ENCODE data around the gene KCNQ1.

The KCNQ1 gene

DNA sequence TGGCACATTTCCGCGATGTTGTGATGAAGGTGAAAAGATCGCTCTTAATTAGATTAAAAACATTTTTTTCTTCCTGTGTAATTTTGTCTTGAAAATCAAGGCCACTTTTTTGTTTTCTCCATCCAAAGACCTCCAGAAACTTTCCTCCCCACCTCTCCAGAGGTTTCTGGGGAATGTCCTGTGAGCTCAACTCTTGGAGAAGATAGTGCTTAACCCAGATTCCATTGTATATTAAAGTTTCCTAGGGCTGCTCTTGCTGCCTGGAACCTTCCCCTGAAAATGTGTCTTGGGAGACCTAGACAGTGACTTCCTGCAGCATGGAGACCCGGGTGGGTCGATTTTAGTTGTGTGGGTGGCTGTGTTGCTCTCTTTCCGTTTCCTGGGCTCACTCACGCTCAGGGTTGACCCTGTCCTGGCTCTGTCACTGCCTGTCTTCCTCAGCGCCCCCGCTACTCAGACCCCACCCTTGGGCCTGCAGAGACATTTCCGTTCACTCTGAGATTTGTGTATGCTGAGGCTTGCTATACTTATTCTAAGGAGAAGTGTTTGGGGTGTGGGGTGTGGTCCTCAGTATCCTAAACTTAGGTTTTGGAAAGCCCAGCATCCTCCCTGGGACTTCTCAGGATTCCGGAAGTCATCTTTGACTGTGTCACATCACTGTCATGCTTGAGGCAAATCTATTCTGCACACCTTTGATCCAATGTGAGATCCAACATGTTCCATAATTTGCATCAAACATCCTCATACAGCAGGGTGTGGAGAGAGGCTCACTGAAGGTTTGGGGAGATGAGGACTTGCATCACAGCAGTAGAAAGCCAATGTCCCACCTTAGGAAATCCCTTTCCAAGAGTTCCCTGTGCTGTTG, 207.8 kb downstream of the KCNQ1 start:
- no peak for DNase-seq (ENCODE audit: low read depth)

DNA sequence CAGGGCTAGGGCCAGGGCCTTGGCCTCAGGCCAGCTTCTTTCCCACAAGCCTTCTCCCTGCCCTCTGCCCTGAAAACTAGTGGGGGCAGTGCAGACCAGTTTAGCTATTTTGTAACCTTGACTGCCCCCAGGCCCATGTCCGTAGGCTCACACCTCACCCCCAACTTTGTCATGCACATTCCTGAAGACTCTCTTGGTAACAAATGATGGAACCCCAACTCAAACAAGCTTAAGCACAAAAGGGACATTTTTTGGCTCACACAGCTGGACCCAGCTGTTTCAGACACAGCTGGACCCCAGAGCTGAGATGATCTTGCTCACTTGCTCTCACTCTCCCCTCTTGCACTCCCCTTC, 208.4 kb downstream of the KCNQ1 start:
- DNase-seq (ENCODE audit: low read depth) = no peak

DNA sequence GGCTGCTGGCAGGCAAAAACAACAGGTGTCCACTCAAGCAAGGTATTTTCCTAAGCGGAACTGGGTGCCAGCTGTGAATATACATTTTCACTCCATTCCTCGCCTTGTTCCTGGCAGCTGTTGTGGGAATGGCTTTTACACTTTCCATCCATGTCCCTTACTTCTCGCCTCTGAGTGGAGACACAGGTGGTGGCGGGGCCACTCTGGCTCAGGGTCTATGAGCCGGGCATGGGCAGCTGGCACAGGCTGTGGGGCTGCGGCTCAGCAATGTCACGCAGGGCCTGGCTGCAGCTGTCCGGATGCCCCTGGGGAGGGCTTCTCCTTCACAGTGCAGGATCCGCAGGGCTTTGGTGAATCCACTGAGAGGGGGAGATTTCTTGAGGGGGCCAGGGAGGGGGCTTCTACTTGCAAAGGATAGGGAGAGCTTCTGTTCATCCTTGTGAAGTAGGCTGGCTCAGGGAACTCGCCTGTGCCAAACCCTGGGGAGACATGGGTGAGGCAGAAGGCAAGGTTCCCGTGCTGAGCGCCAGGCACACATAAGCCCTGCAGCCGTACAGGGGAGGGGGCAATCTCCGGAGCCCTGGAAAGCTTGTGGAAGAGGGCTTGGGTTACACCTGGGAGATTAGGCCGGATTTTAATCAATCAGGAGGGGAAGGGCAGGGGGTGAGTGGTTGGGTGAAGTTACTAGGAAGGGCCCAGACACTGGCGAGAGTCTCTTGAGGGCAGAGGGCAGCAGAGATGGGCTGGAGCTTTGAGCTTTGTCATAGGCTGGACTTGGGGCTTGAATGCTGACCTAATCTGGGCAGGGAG, 209.3 kb downstream of the KCNQ1 start:
- DNase-seq (ENCODE audit: low read depth) = no peak

DNA sequence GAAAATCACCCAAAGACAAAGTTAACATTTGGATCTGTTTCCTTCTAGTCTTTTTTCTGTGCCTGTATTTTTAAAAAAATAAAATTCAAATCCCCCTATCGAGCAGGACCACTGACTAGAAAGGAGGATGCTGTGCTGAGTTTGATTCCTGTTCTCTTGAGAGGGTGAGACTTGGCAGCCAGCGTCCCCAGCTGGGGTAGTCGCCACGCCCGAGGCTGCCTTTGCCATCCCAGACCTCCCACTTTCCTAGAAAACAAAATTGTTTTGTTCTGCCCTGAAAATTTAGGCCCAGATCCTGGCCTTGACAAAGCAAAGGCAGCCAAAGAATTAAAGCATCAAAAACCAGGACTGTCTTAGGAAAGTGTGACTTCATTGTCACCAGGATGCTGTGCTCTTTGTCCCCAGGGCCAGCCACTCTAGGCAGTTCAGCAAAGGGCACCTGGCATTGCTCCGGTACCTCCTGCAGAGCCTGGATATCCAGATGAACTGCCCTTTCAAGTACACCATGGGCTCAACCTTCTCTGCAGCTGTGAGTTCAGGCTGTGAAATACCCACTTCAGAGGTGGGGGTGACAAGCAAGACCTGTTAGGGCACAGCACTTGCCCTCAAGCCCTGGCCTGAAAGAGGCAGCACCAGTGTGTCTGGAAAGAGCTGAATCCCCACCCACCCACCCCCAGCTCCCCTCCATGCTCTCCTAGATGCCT, 210.4 kb downstream of the KCNQ1 start:
- no peak for DNase-seq (ENCODE audit: low read depth)

DNA sequence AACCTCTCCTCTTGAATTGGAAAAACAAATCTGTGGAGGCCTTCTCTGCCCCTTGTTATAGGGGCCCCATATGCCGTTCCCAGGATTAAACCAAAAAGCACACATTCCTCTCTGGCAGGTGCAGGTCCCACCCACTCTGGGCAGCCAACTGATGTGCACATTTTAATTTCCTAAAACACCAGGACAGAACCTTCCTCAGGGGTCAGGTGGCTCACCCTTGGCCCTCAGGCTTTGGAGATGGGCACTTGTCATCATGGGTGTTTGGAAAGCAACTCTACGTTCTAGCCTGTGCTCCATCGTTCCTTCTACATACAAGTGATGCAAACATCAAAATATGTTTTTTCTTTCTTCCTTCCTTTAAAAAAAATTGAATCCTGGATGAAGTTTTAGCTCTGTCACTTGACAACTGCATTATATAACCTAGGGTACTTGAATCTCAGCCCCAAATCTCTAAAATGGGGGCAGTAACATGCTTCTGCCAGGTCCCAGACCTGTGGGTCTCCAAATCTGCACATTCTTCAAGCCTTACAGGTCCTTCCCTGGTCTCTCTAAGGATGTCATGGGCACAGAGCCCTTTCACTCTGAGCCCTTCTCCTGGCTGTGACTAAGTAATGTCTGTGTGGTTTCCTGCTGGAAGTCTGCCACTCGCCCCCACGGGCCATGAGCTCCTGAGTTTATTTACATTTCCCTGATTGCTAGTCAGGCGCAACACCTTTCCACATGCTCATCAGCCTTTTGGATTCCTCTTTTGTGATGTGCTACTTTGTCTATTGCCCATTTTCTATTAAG, 211.2 kb downstream of the KCNQ1 start:
- DNase-seq (ENCODE audit: low read depth) = no peak

DNA sequence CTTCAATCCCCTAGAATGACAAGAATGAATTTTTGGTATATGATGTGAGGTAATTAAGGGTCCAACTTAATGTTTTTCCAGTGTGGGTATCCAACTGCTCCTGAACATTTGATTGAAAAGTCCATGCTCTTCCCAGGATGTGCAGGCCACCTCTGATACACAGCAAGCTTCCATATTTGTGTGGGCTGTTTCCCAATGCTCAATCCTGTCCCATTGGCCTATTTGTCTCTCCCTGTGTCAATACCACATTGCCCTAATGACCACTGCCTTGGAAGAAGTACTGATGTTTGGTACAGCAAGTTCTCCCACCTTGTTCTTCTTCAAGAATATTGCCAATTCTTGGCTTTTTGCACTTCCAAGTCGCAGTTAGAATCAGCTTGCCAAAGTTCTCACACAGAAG, 212.1 kb downstream of the KCNQ1 start:
- DNase-seq (ENCODE audit: low read depth) = no peak

DNA sequence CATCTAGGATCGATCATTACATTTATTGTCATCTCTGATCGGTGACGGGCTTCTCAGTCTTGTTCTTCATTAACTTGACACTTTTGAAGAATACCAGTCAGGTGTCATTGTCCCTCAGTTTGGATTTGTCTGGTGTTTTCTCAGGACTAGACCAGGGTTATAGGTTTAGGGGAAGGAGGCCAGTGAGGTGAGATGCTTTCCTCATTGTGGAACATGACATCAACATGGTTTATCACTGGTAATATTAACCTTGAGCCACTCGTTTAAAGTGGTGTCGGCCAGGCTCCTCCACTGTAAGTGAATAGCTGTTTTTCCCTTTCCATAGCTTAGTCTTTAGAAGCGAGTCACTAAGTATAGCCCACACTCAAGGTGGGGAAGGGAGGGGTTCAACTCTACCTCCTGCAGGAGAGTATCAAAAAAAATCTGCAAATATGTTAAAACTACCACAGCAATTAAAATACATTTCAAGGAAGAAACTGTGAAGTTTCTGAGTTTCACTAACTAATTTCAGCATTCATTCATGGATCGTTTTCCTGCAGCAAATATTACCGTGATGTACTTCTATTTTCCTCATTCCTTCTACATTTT, 213.0 kb downstream of the KCNQ1 start:
- no peak for DNase-seq (ENCODE audit: low read depth)

DNA sequence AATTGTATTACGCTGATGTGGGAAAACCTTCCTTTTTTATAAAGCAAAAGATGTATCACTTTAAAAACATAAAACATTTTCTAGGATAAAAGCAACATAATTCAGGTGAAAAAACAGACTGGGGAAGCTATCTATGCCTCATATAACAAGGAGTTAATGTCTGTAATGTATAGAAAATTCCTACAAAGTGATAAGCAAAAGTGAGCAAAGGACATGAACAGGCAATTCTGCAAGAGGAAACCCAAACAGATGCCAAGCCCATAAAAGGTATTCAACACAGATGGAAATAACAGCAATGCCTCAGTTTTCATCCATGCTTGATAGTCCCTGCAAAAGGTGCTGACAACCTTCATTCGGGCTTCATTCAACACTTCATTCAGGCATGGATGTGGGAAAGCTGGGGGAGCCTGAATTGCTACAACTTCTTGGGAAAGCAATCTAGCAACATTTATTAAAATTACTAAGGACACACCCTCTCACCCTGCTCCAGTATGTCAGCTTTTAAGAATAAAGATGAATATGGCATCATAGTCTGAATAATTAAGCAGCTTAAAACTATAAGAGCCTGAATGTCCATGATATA, 215.6 kb downstream of the KCNQ1 start:
- DNase-seq (ENCODE audit: low read depth) = no peak

DNA sequence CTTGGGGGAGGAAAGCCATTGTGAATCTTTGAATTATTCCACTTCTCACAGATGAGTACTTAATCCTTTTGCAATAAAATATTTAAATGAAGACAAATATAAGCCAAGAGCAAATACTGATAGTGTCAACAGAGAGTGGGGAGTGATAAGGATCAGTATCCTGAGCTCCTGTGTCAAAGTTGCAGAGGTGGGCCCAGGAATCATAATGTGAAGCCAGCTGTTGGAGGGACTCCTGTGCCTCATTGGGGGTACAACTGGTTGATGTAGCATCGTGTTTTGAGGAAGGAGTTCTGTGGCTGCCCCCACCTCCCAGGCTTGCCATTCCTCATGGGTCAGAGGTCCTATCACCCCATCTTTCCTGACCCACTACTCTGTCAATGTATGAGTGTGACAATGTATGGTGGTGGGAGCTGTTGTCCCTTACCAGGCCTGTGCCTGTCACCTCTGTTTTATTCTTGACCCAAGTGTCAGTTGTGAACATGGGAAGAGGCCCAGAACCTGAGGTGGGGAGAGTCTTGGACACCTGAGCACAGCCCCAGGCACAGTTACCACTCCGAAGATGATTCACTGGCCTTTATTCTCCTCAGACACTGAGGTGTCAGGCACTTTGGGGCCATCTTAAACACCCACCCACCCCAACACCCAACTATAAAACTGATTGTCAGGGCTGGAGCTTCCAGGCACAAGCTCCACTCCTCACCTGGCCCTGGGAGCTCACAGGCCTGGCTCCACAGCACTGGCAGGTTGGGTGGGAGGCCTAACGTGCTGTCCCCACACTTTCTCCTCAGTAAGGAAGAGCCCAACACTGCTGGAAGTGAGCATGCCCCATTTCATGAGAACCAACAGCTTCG, 216.6 kb downstream of the KCNQ1 start:
- DNase-seq (ENCODE audit: low read depth) = no peak

DNA sequence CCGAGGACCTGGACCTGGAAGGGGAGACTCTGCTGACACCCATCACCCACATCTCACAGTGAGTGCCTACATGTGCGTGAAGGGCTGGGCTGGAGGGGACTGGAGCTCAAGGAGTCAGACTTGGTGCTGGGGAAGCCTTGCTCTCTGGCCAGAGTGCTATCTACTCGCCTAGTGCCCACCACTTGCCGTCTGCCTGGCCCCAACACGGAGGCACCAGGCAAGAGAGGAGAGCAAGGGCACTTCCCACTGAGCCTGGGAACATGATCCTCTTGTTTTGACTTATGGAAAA, 217.2 kb downstream of the KCNQ1 start:
- no peak for DNase-seq (ENCODE audit: low read depth)

DNA sequence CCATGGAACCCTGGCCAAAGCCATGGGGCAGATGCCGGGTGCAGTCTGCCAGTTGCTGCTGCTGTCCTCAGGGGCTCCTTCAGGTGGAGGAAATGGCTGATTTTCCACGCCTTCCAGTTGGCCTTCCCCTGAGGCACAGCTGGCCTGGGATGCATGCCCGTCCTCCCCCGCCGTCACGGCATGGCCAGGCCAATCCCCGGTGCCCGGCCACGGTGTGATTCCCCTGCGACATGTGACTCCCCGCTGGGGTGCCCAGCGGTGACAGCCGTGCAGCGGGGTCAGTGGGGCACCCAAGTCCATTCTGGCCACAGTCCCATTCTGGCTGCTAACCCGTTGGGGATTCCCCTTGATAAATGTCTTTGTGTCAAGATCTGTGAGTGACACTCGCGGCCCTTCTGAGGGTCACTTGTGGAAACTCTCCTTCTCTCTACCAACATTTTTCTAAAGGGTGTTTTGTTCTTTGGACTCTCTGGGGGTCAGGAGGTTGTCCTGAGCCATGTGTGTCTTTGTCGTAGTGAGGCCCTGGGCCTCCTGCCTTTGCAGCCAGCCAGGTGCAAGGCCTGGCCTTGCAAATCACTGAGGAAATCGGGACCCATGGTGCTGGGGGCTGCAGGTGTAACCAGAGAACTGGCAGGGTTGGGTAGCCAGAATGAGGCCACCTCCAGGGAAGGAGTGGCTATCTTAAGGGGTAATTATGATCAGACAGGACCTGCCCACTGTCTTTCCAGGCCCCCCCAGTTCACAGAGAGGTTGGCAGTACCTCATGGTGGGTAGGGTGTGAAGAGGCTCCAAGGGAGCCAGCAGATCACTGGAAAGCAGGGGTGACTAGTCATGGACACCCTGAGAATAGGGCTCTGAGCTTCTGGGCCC, 217.9 kb downstream of the KCNQ1 start:
- no peak for DNase-seq (ENCODE audit: low read depth)

DNA sequence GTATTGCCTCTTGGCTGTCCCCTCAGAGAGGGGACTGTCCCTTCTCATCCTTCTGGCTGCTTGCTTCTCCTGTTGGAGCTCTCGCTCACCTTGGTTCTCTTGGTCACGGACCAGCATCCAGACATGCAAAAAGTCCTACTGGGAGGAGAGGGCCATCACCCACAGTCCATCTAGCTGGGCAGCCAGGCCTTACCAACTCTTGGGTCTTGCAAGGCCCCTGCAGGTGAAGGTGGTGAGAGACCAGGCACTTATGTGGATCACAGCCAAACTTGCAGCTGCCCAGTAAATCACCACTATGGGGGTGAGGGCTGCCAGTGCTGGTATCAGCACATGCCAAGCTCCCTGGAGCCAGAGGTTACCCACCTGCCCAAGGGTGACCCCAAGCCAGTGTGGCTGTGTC, 218.7 kb downstream of the KCNQ1 start:
- DNase-seq (ENCODE audit: low read depth) = no peak

DNA sequence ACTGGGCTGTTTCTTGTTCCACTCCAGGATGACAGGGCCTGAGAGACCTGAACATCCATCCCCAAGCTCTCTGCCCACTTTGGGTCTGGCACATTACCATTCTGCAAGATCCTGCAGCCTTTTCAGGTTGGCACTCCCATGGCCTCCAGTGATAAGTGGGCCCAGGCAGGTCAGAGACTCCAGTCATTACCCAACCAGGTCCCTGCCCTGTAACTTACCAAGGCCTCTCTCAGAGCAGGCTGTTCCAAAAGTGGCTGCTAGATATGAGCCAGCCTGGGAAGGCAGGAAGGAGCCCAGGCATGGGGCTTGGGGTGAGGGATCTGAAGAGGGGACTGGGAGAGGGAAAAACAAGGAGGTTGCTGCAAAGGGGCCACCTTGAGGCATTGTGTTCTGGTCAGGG, 219.1 kb downstream of the KCNQ1 start:
- DNase-seq (ENCODE audit: low read depth) = no peak

DNA sequence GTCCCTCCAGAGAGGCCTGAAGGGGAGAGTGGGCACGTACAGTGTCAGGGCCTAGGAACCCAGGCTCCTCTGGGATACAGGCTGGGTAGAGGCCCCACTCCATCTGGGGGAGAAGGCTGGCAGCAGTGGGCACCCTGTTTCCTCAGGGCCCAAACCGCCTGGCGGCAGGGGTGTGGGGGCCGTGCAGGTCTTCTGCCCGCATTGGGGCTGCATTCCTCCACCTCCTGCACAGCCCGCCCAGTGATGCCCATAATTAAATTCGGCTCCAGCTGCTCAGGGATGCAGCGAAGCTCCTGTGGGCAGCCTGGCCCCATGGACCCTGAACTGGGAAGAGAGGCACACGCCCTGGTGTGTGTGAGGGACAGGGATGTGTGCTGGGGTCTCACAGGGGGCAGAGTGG, 219.6 kb downstream of the KCNQ1 start:
- no peak for DNase-seq (ENCODE audit: low read depth)

DNA sequence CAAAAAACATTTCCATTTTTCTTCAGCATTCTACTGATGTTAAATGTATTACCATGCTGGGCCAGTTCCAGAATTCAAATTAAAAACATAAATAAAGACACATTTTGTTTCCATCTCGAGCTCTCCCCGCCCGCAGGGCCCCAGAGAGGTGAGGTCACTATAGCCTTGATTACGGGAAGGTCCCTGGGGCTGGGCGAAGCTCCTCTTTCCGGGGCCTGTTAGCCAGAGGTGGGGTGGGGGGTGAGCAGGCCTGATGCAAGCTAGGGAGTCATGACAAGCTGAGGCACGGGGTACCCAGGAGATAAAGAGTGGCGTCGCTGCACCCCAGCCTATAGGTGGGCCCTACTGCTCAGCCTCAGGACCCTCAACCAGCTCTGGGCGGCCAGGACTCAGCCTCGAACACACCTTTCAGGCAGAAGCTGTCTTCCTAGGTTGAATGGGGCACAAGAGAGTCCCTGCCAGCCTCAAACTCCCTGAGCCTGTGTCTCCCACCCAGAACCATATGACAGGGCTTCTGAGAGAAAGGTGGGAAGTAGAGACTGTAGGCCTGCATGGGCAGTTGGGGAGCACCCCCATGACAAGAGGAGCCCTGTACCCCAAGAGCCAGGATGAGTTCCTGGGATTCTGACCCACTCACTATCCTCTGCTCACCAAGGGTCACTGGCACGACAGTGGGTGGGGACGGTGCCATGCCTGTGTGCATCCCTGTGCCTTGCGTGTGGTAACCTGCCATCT, 220.2 kb downstream of the KCNQ1 start:
- DNase-seq (ENCODE audit: low read depth) = no peak

DNA sequence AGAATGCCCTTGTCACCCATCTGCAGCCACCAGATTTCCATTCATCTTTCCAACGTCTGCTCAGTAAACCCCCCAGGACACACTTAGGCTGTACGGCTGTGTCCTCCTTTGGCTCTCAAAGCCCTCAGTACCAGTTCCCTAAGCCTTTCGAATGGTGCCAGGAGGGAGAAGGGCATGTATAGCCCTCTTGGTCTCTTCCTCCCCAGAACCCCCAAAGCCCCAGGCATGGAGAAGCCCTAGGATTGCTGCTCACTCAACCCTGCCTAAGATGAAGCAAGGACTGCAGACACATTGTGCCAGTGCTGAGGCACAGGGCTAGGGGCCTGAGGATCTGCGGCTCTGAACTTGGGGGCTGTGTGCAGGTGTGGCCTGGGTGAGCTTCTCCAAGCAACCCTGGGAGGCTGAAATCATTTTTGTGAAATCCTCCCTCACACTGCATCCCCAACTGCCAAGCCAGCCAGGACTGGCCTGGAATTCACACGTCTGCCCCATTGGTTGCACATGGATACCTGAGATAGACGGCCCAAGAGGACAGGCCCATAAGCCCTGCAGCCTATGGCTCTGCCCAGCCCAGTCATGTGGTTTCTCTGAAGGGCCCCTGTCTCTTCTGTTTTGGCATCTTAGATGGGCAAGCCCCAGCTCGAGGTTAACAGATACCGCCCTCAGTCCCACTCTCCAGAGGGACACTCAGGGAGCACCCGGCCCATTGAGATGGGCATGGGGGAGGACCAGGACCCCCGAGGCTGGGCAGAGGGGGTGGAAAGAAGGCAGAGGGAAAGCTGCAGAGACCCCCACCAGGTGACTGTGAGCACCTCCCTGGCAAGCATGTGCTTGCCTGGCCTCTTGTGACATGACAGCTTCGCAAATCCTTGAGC, 221.0 kb downstream of the KCNQ1 start:
- DNase-seq (ENCODE audit: low read depth) = no peak

DNA sequence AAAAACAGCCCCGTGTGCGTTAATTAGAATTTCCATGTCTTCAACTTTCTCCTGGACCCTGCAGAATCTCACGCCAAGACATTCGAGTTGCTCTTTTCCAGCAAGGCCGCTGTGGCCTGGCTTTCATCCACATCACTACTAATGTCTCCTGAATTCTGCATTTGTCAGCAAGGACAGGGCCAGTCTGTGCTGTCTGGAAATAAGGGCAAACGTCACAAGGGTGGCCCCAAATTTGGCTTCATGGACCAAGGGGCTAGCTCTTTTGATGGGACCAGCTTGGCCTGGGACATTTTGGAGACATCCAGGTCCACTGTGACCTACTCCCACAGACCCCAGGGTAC, 221.6 kb downstream of the KCNQ1 start:
- DNase-seq (ENCODE audit: low read depth) = no peak
